Measurements from ENCODE around the gene LLGL2. TPM values are rescaled to one million over a fixed set of nuclear protein-coding genes. Genes with fewer than 3 reads are reported as not detected.

The LLGL2 gene
- total RNA-seq, 2 experiments from 2014 or later = 12.6 to 21.6 TPM

- Histone ChIP-seq H3K9me2 (ENCODE audit: insufficient read depth, low read length) (no peaks in the 10 kb centered on the region), H3K79me2 (ENCODE audit: insufficient read depth, low read depth, low read length) (no peaks in the 10 kb centered on the region), H3K4me2 (ENCODE audit: low read length) (no peak overlapping the region), H3K4me1 (ENCODE audit: insufficient read depth, low read length, poor library complexity, severe bottlenecking) (peaks cover 5% of the 10 kb centered on the region), H3K27ac (ENCODE audit: low read depth, low read length, poor library complexity, severe bottlenecking) (no peak overlapping the region), H3K4me3 (ENCODE audit: low read depth, low read length, poor library complexity, severe bottlenecking) (no peak overlapping the region), H3K9me3 (ENCODE audit: low read length) (no peaks in the 10 kb centered on the region), H2AFZ (ENCODE audit: low read length) (no peak overlapping the region), H3K36me3 (ENCODE audit: insufficient read depth, low read length) (no peaks in the 10 kb centered on the region), H4K20me1 (ENCODE audit: insufficient read depth, low read length) (no peaks in the 10 kb centered on the region)
- intact Hi-C loops (cut with micrococcal nuclease; ENCODE audit: unreplicated experiment) = no loop called here
- no TSS peak for BruUV-seq (replicated peaks)
- TF ChIP-seq EZH2phosphoT487 (IDR thresholded peaks at IDR 0.05; ENCODE audit: borderline replicate concordance, low read depth, low read length) (no peak), CTCF (conservative IDR thresholded peaks at IDR 0.05; ENCODE audit: low read length) (no peak)
- CTCF ChIA-PET (ENCODE audit: unreplicated experiment) = no interaction called here
- DNase-seq (ENCODE audit: low spot score) = no peak
- POLR2A ChIA-PET = interaction anchor here (0.6 to 1.0 kb wide), 3 partner anchors 15 to 95 kb away, joined by 4 to 6 read pairs (median 4); no protein-coding TSS in a partner anchor
Measured at GRCh38 chr17:75482098-75482942, 43.2 kb upstream of the LLGL2 start.

- H3K36me3 ChIP-seq (ENCODE audit: insufficient read depth, low read length) = no peaks in the 10 kb centered on the region
- no peaks in the 10 kb centered on the region for H3K9me3 ChIP-seq (ENCODE audit: low read length)
- H3K4me2 ChIP-seq (ENCODE audit: low read length) = no peak overlapping the region
- ChIA-PET POLR2A (no interaction called here), CTCF (ENCODE audit: unreplicated experiment) (no interaction called here)
- peaks cover 16% of the 10 kb centered on the region for H3K4me1 ChIP-seq (ENCODE audit: insufficient read depth, low read length, poor library complexity, severe bottlenecking)
- no TSS peak for BruUV-seq (replicated peaks)
- H3K9me2 ChIP-seq (ENCODE audit: insufficient read depth, low read length) = no peaks in the 10 kb centered on the region
- TF ChIP-seq EZH2phosphoT487 (IDR thresholded peaks at IDR 0.05; ENCODE audit: borderline replicate concordance, low read depth, low read length) = no peak
- no peak for TF ChIP-seq CTCF (conservative IDR thresholded peaks at IDR 0.05; ENCODE audit: low read length)
- intact Hi-C loops (cut with micrococcal nuclease; ENCODE audit: unreplicated experiment) = no loop called here
- no peak overlapping the region for H3K27ac ChIP-seq (ENCODE audit: low read depth, low read length, poor library complexity, severe bottlenecking)
- no peak overlapping the region for H2AFZ ChIP-seq (ENCODE audit: low read length)
- no peak for DNase-seq (ENCODE audit: low spot score)
- H3K4me3 ChIP-seq (ENCODE audit: low read depth, low read length, poor library complexity, severe bottlenecking) = no peak overlapping the region
- H4K20me1 ChIP-seq (ENCODE audit: insufficient read depth, low read length) = no peaks in the 10 kb centered on the region
- H3K79me2 ChIP-seq (ENCODE audit: insufficient read depth, low read depth, low read length) = no peaks in the 10 kb centered on the region
Measured at GRCh38 chr17:75485688-75486087, 39.8 kb upstream of the LLGL2 start.

- no TSS peak for BruUV-seq (replicated peaks)
- Histone ChIP-seq H3K4me1 (ENCODE audit: insufficient read depth, low read length, poor library complexity, severe bottlenecking) (peaks cover 16% of the 10 kb centered on the region), H3K79me2 (ENCODE audit: insufficient read depth, low read depth, low read length) (no peaks in the 10 kb centered on the region), H2AFZ (ENCODE audit: low read length) (no peak overlapping the region), H3K9me3 (ENCODE audit: low read length) (no peaks in the 10 kb centered on the region), H4K20me1 (ENCODE audit: insufficient read depth, low read length) (no peaks in the 10 kb centered on the region), H3K27ac (ENCODE audit: low read depth, low read length, poor library complexity, severe bottlenecking) (no peak overlapping the region), H3K4me3 (ENCODE audit: low read depth, low read length, poor library complexity, severe bottlenecking) (no peak overlapping the region), H3K4me2 (ENCODE audit: low read length) (no peak overlapping the region), H3K9me2 (ENCODE audit: insufficient read depth, low read length) (no peaks in the 10 kb centered on the region), H3K36me3 (ENCODE audit: insufficient read depth, low read length) (no peaks in the 10 kb centered on the region)
- CTCF ChIA-PET (ENCODE audit: unreplicated experiment) = no interaction called here
- intact Hi-C loops (cut with micrococcal nuclease; ENCODE audit: unreplicated experiment) = no loop called here
- TF ChIP-seq EZH2phosphoT487 (IDR thresholded peaks at IDR 0.05; ENCODE audit: borderline replicate concordance, low read depth, low read length) (no peak), CTCF (conservative IDR thresholded peaks at IDR 0.05; ENCODE audit: low read length) (no peak)
- no peak for DNase-seq (ENCODE audit: low spot score)
- POLR2A ChIA-PET = no interaction called here
Measured at GRCh38 chr17:75486151-75486550, 39.3 kb upstream of the LLGL2 start.
